ENCODE data around the gene C8A.

Gene C8A

DNA sequence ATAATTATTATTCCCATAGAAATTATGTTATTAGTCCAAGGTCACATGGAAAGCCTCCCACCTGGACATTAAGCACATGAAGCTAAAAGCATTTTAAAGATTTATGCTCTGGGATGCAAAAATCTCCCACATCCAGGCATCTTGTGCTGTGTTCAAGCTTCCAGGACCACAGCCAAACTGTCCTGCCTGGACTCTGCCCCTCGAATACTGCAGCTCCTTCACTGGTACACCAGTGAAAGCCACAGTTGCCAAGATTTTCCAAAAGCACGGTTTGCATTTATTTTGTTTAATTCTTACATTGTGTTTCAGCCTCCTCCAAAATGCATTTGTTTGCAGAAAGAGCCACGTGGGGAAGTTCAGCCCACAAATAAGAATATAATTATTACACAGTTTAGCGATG, 72.6 kb downstream of the C8A start:
- DNase-seq (ENCODE audit: low spot score): no peak

DNA sequence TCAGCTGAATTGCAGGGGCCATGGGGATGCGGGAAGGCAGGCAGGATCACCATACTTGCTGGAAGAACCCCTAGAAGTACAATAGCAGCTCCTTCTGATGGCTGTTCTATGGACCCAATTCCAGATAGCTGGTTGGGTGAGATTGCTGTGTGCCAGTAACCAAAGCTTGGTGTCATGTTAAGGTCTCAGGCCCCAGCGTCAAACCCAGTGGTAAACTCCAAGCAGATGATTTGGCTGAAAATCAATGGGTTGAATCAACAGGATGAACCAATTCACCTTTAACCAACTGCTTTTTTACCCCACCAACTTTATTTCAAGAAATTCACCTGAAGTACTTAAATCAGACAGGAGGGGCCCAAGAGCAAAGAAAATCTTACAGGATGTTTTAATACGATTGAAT, 73.4 kb downstream of the C8A start:
- no peak for DNase-seq (ENCODE audit: low spot score)

DNA sequence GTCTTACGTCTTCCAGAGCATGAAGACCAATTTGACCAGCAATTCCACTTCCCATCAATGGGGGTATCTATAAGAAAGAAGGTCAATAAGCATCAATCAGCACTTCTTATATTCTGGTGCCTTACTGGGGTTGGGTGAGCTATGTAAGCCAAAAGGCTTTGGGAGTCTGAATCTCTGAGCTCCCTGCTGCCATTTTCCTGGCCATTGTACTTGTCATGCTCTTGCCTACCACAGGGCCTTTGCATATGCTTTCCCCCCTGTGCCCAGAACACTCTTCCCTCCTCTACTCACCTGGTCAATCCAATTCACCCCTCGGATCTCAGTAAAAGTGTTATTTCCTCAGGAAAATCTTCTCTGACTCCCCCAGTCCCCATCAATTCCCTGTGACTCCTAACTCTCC, 74.9 kb downstream of the C8A start:
- DNase-seq (ENCODE audit: low spot score): no peak

DNA sequence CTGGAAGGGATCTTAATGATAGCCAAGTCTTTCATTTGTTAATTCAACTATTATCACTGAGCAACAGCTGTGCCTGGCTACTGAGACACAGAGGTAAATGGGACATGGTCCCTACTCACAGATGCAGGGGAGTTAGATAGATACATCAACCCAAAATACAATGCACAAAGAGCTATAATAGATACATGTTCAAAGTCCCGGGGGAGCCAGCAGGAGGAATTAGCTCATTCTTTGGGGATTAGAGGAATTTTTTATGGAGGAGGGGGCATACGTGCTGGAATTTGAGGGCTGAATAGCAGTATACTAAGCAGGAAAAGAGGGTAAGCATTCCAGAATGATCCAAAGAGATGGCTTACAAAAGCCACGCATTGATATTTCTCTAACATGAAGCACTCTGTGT, 76.6 kb downstream of the C8A start:
- DNase-seq (ENCODE audit: low spot score): no peak

DNA sequence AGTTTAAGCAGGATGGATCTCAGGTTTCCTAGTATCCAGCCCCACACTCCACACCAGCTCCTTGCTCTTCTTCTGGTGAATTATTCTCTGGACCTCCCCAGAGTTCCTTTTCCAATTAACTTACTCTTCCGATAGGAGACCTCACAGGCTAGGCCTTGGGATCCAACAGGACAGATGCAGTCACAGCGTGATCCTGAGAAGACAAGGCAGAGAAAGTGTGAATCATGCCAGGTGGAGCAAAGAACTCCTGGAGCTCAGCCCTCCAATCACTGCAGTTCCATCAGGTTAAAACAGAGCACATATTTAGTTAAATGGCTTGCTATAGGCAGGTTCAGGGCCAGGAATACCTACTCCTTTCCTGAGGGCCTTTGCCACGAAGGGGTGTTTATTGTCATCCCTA, 77.1 kb downstream of the C8A start:
- DNase-seq (ENCODE audit: low spot score): no peak

DNA sequence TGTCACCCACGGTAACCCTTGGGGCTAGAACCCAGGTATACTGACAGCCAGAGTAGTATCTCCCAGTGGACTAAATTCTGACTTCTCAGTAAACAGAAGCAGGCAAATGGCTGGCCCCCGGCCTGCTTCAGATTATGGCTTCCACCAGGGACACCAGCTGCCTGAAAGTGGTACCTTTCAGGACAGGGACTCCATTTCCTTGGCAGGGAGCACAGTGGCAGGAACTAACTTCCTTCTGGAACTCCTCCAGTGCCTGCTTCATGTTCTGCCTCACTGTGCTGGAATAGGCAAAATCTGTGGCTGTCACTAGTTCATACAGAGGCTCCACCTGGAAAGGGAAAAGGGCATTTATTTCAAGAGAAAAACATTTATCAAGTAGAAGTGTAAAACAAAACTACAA, 78.6 kb downstream of the C8A start:
- no peak for DNase-seq (ENCODE audit: low spot score)

DNA sequence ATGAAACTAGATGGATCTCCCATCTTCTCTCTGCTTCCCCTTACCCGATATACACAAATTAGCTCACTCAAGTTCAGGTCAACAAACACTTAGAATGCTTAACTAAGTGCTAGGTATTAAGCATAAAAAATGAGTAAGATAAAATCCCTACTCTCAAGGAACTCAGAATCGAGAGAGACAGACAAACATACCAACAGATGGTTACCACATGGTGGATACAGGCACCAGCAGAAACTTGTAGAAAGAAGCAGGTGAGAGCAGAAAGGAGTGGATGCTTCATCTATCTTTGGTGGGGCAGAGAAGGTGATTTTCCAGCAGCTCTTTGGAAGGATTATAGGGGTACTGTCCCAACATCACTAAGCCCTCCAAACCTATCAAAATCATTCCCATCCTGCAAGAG, 79.0 kb downstream of the C8A start:
- DNase-seq (ENCODE audit: low spot score): no peak

DNA sequence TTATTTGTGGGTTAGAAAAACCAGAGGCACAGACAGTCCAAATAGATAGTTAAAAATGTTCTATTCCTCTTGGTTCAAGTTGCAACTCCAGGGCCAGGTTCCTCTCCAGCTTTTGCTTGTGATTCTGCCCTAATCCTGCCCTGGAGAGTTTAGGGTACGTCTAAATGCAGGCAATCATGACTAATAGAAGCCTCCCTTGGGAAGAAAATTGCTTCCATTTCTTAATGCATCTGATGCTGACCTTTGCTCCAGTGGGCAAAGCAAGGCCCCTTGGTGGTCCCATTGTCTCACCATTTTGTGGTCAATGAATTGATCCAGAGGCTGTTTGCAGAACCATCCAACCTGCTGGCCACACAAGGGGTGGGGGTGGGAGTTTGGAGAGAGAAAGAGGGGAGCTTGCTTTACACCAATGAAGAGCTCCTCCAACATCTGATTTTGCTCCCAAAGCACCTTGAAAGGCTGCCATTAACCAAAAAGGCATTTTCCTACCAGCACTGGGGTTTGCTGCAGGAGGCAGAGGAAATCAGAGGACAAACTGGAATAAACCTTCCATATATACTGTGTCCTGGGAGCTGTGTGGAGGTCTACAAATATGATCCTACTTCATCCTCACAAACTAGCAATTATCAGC, 79.9 kb downstream of the C8A start:
- no peak for DNase-seq (ENCODE audit: low spot score)

DNA sequence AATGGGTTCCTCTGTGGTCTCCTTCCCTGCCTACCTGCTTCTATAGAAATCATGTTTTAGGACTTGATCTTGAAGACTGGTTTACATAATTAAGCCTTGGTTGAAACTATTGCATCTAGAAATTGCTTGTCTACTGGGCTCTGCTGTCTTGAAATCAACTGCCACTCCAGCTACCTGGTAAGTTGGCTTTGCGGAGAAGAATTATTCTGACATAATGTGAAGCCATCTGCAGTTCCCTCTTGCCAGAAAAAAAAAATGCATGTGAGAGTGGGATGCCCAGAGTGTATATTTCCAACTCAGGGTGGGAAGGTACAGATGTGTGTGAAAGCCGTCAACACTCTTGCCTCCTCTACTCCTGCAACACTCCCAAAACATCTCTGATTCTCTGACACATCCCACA, 84.0 kb downstream of the C8A start:
- no peak for DNase-seq (ENCODE audit: low spot score)

DNA sequence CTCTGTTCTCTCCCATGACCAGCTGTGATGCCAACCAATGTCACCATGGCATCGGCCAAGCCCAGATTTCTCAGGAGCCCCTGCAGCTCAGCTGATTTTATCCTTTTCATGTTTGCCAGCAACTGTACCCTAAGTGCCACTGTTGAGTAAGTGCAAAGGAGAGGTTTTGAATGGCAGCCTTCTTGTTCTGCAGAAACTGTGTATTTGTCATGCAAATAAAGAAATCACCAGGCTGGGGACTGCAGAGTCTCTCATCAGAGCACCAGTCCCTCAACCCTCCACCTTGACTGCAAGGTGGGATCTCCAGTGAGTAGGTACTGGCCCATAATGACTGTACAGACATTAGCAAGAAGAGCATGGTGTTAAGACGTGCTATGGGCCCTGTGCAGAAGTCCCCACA, 84.6 kb downstream of the C8A start:
- DNase-seq (ENCODE audit: low spot score): no peak

DNA sequence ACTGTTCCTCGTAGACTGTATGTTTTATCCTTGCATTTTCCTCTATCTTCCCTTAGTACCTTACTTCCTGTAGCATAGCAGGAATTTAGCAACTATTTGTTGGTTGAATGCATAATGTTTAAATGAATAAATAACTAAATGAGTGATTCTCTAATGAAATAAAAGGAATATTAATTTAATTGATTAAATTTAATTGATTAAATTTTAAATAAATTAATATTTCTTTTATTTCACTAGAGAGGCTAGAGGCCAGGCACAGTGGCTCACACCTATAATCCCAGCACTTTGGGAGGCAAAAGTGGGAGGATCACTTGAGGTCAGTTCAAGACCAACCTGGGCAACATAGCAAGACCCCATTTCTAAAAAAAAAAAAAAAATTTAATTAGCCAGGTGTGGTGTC, 85.4 kb downstream of the C8A start:
- DNase-seq (ENCODE audit: low spot score): no peak

DNA sequence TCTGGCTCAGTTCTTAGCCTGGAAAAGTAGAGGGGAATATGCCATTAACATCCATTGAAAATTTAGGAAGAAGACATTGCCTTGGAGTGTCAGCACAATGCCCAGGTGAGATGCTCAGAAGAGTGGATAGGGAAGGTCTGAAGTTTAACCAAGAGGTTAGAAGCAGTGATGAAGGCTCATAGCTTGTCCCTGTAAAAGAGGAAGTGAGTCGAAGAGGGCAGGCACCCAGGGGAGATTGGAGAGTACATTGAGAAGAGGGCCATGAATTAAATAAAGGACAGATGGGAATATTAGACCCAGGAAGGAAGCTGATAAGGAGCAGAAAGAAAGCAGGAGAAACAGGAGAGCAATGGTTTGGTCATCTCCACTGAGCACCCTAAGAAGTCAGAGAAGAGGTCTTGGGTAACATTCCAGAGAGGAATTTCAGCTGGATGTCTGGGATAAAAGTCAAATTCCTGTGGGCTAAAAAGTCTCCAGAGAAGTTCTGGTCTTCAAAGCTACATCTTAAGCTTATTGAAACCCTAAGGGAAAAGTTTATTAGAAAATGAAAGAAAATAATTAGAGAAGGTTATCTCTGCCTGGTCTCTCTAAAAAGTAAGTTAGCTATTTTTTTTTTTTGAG, 93.9 kb downstream of the C8A start:
- DNase-seq (ENCODE audit: low spot score): no peak

DNA sequence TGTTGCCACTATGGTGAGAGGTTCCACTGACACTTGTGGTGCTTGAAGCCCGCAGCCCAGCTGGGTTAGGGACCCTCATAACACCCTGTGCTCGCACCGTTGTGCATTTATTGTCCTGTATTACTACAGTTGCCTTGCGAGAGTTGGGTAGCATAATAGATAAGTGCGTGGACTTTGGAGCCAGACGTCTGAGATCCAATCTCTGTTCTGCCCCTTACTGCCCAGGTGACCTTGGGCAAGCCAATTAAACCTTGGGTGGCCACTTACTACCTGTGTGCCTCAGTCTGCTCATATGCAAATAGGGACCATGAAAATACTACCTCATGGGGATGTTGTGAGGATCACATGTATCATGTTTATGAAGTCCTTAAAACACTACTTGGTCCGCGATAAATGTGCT, 97.9 kb downstream of the C8A start:
- DNase-seq (ENCODE audit: low spot score): no peak

DNA sequence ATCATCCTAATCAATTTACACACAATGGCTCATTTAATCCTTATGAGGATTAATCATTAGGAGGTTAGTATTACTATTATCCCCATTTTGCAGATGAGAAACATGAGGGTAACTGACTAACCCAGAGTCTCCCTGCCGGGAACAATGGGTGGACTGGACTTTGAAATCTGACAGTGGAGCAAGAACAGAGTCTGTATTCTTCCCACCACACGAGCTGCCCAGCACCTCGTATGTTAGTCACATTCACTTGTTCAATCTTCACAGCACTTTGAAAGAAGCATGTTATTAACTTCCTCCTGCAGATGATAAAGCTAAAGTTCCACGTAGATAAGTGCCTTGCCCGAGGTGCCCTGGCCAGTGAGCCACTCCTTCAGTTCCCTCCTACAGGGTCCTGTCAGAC, 98.8 kb downstream of the C8A start:
- DNase-seq (ENCODE audit: low spot score): no peak

DNA sequence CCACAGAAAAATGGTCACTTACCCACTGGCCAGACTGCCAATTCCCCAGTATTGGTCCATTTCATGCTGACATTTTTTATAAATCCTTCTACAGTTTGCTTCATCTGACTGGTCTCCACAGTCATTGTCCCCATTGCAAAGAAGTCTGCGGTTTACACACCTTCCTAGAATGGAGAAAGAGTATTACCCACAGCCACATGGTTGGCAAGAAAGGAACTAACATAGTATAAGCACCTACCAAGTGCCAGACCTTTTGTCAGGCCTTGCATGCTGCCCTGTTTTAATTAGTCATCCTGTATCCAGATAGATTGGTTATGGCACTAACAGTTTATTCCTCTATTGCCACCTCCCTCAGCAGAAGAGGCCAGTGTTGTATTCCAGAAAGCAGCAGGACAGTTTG, 100.1 kb downstream of the C8A start:
- DNase-seq (ENCODE audit: low spot score): no peak

DNA sequence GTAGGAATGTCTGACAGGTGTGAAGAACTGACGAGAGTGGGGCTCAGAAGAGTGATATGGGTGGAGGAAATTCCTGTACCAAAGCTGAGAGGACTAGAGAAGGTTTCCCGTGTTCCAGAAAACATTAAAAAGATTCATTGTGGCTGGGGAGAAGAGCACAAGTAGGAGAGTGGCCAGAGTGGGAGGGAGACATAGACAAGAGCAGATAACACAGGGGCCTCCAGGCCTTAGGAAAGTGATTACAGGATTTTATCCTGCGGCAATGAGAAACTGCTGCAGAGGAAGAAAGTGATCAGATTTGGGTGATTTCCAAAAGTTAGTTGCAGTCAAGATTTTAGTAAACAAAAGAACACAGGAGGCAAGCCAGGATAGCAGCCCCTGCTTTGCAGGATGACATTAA, 103.3 kb downstream of the C8A start:
- no peak for DNase-seq (ENCODE audit: low spot score)

DNA sequence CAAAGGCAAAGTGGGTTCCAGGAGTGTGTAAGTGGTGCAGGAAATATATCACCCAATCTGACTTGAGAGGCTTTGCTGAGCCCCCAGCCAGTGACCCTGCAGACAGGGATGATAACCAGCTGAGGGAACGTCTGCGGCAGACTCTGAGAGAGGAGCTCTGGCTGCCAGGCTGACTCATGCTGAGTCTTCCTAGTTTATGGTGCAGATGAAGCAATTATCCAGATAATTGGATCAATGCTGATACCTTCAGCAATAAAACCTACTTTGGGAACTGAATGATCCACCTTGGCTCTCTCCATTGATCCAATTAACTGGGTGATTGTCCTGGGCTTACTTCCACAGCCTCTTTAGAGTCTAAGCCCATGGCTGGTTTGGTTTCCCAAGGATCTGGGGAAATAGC, 103.9 kb downstream of the C8A start:
- DNase-seq (ENCODE audit: low spot score): no peak

DNA sequence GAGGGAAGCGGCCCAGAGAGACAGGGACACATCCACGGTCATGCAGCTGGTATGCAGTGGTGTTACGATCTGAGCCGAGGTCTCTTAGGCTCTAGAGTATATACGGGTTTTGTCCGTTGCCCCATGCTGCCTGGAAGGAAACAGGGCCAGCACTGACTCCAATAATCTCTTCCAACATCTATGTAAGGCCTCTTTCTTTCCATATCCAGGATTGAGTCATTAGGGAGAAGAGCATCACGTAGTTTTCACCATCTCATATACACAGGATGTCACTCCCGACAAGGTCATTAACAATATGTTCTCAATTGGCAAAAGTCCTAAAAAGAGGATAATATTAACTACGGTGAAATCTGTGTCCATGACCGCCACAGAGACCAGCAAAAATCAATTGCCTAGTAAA, 106.8 kb downstream of the C8A start:
- DNase-seq (ENCODE audit: low spot score): no peak

DNA sequence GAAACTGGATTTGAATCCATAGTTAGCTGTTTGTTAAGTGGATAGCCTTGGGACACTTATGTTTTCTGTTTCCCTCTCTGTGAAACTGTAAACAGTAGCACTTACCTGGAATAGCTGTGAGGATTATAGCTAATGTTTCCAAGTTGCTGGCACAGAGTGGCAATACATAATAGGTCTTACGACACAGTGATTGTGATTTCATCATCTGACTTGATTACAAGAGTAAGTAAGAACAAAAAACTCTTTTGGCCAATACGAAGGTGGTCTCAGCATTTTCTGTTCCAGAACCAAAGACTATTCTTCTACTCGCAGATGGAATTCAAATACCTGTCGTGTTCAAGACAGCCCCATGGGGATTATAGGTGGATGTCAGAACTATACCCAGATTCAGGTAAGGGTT, 109.1 kb downstream of the C8A start:
- DNase-seq (ENCODE audit: low spot score): no peak

DNA sequence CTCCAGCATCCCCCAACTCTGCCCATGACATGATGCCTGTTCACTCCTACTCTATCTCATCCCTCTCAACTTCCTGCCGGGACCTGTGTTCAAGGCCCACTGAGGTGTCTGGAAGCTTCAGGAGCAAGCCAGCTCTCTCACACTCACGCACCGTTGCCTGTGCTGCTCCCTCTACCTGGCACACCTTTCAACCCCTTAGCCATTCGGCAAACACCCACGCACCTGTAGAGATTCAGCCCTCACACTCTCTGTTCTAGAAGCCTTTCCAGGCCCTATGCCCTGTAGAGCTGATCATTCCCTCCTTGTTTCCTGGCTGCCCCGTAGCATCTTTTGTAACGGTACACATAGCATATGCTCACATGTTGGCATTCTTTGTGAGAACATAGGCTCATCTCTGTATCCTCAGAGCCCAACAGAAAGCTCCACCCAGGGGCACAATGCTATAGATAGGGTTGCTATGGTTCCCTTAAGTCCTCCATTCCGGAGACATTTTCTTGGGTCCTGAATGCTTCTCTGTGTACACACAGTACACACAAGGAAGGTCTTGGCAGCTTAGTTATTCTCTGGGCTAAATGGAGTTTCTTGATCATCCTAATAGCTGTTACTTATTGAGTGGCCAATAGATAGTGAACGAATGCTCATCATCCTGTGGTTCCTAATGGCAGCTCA, 109.9 kb downstream of the C8A start:
- DNase-seq (ENCODE audit: low spot score): no peak

DNA sequence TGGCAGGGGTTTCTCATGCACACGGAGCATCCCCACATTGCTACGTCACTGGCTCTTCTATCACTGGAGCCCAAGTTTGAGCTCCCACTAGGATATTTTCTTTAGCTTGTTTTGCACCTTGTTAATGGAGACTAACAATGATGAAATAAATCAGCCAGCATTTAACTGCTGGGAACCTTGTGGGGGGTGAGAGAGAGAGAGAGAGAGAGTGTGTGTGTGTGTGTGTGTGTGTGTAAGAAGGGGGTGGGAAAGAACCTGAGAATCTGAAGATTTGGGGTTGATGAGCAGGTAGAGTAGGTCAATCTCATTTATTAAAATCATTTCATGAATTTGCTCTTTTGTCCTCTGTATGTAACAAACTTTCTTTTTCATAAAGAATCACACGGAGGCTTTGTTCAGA, 110.6 kb downstream of the C8A start:
- no peak for DNase-seq (ENCODE audit: low spot score)

DNA sequence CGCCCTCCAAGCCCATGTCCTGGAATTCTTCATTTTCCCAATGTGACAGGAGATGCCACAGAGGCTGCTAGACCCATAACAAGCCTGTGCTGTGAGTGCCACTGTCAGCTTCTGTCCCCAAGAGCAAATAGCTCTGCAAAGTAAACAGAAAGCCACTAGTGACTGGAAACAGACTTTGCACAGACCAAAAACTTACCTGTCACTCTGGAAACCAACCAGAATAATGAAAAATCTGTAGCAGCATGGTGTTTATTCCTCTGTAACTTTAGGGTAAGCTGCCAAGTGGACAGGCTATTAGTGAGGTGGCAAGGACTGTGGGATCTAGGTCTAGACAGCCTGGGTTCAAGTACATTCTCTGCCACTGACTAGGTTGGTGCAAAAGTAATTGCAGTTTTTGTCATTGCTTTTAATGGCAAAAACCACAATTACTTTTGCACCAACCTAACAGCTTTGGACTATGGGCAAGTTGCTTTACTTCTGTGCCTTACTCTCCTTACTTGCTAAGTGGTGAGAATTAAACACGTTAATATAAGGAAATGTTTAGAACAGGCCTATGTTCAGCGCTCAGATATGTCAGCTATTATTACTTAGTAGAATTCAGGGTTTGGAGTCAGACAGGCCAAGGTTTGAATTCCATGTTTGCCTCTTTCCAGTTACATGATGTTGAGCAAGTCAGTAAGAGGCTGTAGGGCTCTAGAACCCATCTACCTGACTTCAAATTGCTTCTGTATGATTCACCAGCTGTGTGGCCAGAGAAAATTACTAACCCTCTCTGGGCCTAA, 111.5 kb downstream of the C8A start, which contains the start of gene C8B:
Gene C8B (minus strand): TSS at position 100 of the 782 bp plus-strand sequence. CDS start 67 bp downstream, at position 33.
- DNase-seq (ENCODE audit: low spot score): no peak

DNA sequence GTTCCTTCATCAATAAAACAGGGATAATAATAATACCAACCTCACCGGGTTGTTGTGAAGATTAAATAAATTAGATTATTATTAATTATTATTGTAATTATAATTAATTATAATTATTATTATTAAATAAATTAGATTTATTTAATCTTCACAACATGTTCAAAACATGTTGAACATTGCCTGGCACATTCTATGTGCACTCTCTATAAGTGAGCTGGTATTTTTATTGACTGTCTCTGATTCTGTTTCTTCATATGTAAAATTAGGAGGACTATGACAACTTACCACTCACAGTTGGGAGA, 112.1 kb downstream of the C8A start:
- no peak for DNase-seq (ENCODE audit: low spot score)
